ENCODE measurements around the gene YWHAG.
"Not testable (repeated sequence)": the region's sequence is repeated elsewhere in the genome, so short reads cannot be mapped to it uniquely, and the experiment has no call there.

YWHAG gene

GRCh38 chr7:76318488-76319353, 40.1 kb downstream of the YWHAG start:
- peak; percentile 41 for DNase-seq (ENCODE audit: low read depth)

GRCh38 chr7:76317782-76318487, 40.9 kb downstream of the YWHAG start:
- peak; percentile 92 for DNase-seq (ENCODE audit: low read depth)

DNA sequence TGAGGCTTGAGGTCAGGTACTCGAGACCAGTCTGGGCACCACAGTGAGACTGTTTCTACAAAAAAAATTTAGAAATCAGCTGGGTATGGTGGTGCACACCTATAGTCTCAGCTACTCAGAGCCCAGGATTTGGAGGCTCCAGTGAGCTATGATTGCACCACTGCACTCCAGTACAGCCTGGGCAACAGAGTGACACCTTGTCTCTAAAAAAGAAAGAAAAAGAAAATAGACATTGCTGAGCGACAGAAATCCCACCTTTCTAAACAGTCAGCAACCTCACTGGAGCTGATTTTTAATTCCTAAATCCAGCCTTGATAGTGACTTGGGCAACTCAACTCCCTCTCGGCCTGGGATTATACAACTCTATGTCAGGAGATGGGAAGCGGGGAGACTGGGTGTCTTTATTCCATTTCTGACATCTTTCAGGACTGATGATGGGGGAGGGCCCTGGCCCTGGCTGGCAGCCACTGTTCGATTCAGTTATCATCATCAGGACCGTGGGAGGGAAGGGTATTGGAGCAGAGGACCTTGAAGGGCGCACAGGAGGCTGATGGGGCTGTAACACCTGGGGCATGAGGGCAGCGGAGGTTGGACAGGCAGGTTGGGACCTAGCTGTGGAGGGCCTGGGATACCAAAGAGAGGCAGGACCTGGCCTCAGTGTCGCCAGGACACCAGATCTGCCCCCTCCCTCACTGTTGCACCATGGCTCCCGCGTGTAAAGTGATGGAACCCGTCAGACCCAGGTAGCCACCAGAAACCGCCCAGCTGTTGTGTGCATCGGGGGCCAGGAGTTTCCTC, 41.6 kb downstream of the YWHAG start:
- no peak for DNase-seq (ENCODE audit: low read depth)

GRCh38 chr7:76315364-76315763, 43.4 kb downstream of the YWHAG start:
- DNase-seq (ENCODE audit: low read depth): no peak

- not testable (repeated sequence) for DNase-seq (ENCODE audit: low read depth)
Observed at GRCh38 chr7:76314740-76315139, 44.1 kb downstream of the YWHAG start.

DNA sequence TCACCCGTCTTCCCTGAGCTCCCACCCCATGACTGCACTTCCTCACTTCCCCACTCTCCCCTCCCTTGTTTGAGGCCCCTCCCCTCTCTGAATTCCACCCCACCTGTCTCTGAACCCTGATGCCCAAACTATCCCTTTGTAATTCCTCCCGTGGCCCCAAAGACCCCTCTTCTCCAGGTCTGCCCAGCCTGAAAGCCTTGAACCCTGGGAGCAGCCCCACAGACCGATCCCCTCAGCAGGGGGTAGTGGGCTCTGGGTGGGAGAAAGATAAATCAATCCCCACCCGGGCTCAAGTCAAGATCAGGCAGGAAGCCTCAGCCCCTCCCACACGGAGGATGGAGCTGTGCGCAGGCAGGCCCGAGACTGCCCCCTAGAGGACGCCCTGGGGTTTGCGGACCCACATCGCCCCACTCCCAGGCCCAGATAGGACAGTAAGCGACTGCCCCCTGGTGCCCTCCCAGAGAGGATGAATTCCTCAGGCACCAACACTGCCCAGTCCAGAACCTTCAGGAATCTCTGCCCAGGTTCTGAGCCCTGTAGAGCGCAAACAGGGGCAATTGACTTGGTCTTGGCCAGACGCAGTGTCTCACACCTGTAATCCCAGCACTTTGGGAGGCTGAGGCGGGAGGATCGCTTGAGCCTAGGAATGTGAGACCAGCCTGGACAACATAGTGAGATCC, 44.6 kb downstream of the YWHAG start:
- DNase-seq (ENCODE audit: low read depth): peak; percentile 93

DNA sequence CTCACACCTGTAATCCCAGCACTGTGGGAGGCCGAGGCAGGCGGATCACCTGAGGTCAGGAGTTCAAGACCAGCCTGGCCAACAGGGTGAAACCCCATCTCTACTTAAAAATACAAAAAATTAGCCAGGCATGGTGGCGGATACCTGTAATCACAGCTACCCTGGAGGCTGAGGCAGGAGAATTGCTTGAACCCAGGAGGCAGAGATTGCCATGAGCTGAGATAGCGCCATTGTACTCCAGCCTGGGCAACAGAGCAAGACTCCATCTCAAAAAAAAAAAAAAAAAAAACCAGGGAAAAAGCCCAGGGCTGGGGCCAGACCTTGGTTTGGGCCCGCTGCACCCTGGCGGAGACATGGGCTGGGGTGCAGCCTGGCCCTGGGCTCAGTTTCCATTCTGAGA, 47.0 kb downstream of the YWHAG start:
- not testable (repeated sequence) for DNase-seq (ENCODE audit: low read depth)

- no peak for DNase-seq (ENCODE audit: low read depth)
Observed at GRCh38 chr7:76310102-76310957, 48.5 kb downstream of the YWHAG start.

- not testable (repeated sequence) for DNase-seq (ENCODE audit: low read depth)
Observed at GRCh38 chr7:76309341-76310101, 49.3 kb downstream of the YWHAG start.

DNA sequence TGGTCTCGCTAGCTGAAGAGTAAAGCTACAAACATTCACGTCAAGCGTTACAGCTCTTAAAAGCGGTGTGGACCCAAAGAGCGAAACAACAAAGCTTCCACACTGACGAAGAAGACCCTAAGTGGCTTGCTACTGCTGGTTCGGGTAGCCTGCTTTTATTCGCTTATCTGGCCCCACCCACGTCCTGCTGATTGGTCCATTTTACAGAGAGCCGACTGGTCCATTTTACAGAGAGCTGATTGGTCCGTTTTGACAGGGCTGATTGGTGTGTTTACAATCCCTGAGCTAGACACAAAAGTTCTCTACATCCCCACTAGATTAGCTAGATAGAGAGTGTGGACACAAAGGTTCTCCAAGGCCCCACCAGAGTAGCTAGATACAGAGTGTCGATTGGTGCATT, 49.9 kb downstream of the YWHAG start:
- not testable (repeated sequence) for DNase-seq (ENCODE audit: low read depth)

GRCh38 chr7:76304888-76305375, 53.9 kb downstream of the YWHAG start:
- DNase-seq (ENCODE audit: low read depth): no peak

DNA sequence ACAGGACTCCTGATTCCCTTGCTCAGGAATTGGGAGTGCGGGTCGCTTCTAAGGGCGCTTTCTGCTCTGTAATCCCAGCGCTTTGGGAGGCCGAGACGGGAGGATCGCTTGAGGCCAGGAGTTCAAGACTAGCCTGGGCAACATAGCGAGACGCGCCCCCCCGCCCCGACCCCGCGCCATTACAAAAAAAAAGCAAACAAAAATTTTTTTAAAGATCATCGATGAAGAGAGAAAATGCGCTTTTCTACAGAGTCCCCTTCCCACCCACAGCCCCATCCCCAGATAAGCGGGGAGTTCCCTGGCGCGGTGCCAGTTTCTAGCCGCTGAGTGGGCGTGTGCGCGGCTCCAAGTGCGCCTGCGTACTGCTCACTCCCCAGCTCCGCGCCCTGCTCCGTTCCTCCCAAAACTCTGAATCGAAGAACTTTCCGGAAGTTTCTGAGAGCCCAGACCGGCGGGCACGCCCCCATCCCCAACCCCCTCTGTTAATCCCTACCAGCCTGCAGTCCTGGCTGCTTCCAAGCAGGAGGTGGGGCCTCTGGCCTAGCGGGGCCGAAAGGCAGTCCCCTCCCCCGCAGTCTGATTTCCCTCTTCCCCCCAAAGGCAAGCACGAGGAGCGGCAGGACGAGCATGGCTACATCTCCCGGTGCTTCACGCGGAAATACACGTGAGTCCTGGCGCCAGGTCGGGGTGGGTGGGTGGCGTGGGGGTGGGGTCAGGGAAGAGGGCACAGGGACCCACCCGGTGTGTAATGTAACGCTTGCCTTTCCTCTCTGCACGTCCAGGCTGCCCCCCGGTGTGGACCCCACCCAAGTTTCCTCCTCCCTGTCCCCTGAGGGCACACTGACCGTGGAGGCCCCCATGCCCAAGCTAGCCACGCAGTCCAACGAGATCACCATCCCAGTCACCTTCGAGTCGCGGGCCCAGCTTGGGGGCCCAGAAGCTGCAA, 55.3 kb downstream of the YWHAG start:
- peak; percentile 71 for DNase-seq (ENCODE audit: low read depth)

DNA sequence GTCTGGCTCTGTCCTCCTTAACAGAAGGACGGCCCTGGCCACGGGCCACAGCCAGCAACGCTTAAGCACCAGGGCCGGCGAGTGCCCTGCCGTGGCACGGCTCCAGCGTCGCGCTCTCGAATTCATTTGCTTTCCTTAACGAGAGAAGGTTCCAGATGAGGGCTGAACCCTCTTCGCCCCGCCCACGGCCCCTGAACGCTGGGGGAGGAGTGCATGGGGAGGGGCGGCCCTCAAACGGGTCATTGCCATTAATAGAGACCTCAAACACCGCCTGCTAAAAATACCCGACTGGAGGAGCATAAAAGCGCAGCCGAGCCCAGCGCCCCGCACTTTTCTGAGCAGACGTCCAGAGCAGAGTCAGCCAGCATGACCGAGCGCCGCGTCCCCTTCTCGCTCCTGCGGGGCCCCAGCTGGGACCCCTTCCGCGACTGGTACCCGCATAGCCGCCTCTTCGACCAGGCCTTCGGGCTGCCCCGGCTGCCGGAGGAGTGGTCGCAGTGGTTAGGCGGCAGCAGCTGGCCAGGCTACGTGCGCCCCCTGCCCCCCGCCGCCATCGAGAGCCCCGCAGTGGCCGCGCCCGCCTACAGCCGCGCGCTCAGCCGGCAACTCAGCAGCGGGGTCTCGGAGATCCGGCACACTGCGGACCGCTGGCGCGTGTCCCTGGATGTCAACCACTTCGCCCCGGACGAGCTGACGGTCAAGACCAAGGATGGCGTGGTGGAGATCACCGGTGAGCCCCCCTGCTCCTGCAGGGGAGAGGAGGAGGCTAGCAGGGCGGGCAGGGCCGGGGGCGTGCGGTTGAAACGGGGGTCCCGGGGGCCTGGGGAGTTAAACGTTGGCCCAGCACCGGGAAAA, 56.2 kb downstream of the YWHAG start, which contains the start of gene HSPB1:
Gene HSPB1 (plus strand): TSS at position 327 of the 855 bp plus-strand sequence. CDS start 40 bp downstream, at position 367.
- DNase-seq (ENCODE audit: low read depth): peak; percentile 46

DNA sequence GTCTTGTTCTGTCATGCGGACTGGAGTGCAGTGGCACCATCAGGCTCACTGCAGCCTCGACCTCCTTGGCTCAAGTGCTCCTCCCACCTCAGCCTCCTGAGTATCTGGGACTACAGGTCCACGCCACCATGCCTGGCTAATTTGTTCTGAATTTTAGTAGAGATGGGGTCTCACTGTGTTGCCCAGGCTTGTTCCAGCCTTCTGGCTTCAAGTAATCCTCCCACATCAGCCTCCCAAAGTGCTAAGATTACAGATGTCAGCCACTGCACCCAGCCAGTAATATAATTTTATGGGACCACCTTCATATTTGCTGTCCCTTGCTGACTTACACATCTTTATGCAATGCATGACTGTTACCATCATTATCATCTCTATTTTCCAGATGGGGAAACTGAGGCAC, 57.8 kb downstream of the YWHAG start:
- no peak for DNase-seq (ENCODE audit: low read depth)

- no peak for DNase-seq (ENCODE audit: low read depth)
Observed at GRCh38 chr7:76300166-76300731, 58.5 kb downstream of the YWHAG start.

DNA sequence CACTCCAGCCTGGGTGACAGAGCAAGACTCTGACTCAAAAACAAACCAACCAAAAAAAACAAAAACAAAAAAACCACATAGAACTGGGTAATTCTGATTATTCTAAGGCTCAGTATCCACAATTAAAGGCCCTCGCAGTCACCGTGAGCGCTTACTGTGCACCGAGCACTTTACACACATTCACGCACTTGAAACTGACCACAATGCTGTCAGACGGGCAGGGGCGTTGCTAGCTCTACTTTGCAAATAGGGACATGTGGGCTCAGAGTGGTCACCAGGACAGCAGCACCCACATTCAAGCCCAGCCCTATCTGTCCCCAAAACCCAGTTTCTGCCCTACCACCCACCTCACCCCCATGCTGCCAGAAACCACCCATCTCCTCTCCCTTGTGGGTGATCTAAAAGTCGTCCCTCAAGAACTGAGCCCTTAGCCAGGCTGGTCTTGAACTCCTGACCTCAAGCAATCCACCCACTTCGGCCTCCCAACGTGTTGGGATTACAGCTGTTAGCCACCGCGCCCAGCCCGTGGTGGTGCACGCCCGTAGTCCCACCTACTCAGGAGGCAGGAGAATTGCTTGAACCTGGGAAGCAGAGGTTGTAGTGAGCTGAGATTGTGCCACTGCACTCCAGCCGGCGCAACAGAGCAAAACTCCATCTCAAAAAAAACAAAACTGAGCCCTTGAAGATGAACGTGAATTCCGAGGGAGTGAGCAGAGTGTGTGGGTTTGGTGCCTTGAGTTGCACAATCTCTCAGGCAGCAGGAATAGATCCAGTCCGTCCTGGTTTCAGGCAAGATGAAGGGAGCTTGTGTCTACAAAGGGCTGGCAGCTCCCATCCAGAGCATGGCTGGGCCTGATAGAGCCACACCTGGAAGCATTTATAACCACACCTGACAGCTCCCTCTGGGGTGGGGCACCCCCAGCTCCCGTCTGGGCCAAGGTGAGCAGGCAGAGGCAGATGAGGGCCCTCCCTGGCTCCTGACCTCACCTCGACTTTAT, 61.7 kb downstream of the YWHAG start:
- DNase-seq (ENCODE audit: low read depth): no peak

Measured in stimulated activated CD8-positive, alpha-beta memory T cell treated with anti-CD3 and anti-CD28 coated beads, Interleukin-12 subunit alpha, Interleukin-12 subunit beta, amount 100 ng/mL, for 1 hour (primary cell).